Raji (cell line): ENCODE data around the gene SPEG.

ENCODE experiments used
- POLR2A ChIP-seq: IDR thresholded peaks from 2 replicates; pipeline ENCODE4 v1.6.1; 2011; ENCODE audit warnings: low read depth, low read length, control low read depth; ENCODE audit not compliant: insufficient read depth

Gene SPEG

DNA sequence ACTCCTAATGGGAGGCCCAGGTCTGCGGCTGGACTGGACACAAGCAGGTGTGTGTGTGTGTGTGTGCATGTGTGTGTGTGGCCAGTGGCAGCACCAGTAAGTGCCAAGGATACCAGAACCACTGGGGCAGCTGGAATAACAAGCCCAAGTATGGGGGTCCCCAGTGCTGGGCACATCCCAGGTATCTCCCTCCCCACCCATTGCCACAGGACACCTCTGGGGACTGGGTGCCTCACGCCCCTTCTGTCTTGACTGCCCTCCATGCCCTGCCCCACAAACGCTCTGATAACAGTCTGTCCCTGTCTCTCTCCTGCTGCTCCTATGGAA lies 9.0 kb downstream of the SPEG start:
- TF ChIP-seq POLR2A: no peak

GRCh38 chr2:219444566-219445091 lies 10.0 kb downstream of the SPEG start:
- TF ChIP-seq POLR2A: no peak

GRCh38 chr2:219445220-219445640 lies 10.6 kb downstream of the SPEG start:
- TF ChIP-seq POLR2A: no peak

- TF ChIP-seq POLR2A: no peak
These were observed 11.5 kb downstream of the SPEG start for GRCh38 chr2:219446101-219446504.

DNA sequence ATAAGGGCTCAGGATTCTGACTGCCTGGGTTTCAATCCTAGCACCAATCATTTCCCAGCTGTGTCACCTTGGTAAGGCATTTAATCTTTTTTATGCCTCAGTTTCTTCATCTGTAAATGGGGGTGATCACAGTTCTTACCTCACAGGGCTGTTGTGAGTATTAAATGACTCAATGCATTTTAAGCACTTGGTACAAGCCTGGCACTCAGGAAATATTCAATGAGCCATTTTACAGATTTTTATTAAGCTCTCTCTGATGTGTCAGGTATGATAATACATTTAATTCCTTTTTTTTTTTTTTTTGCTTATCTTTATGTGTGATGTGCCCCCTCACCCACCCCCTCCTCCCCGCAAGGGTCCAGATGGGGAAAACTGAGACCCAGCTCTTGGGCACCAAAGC lies 12.0 kb downstream of the SPEG start:
- no peak for TF ChIP-seq POLR2A

DNA sequence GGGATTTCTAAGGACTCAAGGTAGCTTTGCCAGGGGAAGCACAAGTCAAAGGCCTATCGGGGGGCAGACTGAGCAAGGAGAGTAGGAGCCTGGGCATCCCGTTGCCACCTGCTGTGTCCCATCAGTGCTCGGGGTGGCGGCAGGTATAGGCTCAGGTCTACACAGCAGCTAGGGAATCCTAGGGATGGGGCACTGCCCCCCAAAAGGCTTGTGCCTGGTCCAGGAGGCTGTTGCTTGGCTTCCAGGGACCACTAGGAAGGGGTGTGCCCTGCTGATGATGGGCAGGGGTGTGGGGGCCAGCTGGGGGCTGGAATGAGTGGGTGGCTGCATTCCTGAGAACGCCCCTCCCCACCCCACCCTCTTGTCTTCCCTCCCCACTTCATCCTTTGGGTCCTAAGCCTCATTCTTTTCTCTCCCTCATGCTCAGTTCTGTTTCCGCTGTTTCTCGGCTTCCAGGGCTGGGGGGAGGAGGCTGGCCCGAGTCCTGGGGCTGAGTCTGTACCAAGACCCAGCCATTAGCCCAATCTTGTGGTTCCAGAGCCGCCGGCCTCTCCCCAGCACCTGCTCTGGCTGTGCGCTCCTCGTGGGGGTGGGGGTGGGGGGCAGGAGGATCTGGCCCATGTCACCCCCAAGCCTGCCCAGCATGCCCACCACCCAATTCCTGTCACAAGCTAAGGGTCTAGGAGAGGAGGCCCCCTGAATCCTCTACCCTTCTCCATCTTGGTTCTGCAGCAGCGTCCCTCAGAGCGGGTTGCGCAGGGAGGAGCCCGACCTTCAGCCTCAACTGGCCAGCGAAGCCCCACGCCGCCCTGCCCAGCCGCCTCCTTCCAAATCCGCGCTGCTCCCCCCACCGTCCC lies 12.8 kb downstream of the SPEG start:
- no peak for TF ChIP-seq POLR2A

DNA sequence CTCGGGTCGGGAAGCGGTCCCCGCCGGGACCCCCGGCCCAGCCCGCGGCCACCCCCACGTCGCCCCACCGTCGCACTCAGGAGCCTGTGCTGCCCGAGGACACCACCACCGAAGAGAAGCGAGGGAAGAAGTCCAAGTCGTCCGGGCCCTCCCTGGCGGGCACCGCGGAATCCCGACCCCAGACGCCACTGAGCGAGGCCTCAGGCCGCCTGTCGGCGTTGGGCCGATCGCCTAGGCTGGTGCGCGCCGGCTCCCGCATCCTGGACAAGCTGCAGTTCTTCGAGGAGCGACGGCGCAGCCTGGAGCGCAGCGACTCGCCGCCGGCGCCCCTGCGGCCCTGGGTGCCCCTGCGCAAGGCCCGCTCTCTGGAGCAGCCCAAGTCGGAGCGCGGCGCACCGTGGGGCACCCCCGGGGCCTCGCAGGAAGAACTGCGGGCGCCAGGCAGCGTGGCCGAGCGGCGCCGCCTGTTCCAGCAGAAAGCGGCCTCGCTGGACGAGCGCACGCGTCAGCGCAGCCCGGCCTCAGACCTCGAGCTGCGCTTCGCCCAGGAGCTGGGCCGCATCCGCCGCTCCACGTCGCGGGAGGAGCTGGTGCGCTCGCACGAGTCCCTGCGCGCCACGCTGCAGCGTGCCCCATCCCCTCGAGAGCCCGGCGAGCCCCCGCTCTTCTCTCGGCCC lies 13.6 kb downstream of the SPEG start:
- TF ChIP-seq POLR2A: no peak

GRCh38 chr2:219448776-219449341 lies 14.2 kb downstream of the SPEG start:
- no peak for TF ChIP-seq POLR2A

- no peak for TF ChIP-seq POLR2A
These were observed 15.0 kb downstream of the SPEG start for GRCh38 chr2:219449609-219450008.

- no peak for TF ChIP-seq POLR2A
These were observed 17.2 kb downstream of the SPEG start for GRCh38 chr2:219451661-219452360.

DNA sequence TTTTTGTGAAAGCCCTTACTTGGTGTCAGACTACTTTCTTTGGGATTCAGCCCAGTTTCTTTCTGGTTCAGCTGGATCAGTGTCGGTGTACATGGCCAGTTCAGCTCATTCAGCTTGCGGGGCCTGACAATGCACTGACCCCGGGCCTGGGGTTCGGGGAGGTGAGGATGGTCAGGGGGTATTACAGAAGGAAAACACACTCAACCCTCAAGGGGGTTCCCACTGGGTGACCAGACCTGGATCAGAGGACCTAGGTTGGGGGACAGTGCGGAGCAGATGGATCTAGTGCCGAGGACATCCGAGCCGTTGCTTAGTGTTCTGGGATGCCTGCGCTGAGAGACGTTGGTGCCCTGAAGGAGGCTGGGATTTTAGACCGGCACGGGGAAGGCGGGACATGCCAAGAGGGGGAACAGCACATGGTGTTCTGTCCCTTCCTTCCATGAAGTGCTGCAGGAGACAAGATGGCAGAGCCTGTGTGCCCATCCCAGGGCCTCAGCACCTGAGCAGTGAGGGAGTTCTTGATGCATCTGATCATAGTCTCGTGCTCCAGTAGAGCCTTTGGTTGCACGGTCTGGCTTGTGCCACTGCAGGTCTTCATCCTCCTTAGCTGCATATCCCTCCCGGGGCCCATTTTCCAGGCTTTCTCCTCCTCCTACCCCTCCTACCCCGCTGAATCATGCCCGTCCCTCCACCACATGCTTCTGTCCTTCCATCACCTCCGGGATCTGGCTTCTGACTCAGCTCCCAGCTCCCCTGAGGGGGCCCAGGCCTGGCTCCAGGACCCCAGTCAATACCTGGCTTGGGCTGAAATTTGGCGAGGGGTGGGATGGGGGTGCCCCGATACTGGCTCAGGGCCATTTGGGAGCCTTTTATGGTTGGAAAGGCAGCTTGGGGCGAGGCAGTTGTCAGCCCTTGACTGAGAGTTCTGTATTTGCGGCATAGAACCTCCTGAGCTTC lies 18.0 kb downstream of the SPEG start:
- no peak for TF ChIP-seq POLR2A

- TF ChIP-seq POLR2A: no peak
These were observed 19.3 kb downstream of the SPEG start for GRCh38 chr2:219453671-219454590.

DNA sequence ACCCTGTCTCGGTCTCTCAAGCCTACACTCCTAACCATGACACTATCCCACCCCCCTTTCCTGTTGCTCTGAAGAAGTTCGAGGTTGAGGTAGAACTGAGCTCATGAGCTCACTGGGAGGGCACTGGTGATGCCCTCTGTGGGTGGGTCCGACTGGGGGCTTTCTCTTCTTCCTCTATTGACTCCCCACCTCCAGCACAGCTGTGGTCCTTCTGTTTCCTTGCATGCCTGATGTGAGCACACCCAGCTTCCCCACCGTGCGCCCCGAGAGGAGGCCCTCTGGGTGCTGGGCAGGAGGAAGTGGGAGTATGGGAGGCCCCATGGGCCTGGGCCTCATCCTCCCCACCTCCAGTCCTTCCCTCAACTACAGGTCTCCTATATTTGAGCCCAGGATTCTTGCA lies 20.9 kb downstream of the SPEG start:
- no peak for TF ChIP-seq POLR2A
